Activated naive CD4-positive, alpha-beta T cell treated with anti-CD3 and anti-CD28 coated beads for 36 hours (primary cell): ENCODE measurements around the gene GRAMD1B. TPM values are rescaled to one million over a fixed set of nuclear protein-coding genes. Genes with fewer than 3 reads are reported as not detected.
"Not testable (repeated sequence)": the region's sequence is repeated elsewhere in the genome, so short reads cannot be mapped to it uniquely, and the experiment has no call there.

Experiments
- CTCF ChIA-PET: fragments of 350-600 bp; sonication (Branson Sonifier 250); formaldehyde crosslinking; loops from one replicate; lab custom pipeline; 2021; ENCODE audit warnings: antibody characterized with exemption; lab: Charles Lee
- DNase-seq: peaks from one replicate; pipeline ENCODE4 v3.0.0-alpha.2; 2020
- H3K27ac Mint-ChIP-seq: one replicate; pipeline ENCODE4 v1.8.0; 2021; ENCODE audit warnings: mild to moderate bottlenecking, mixed read lengths
- H3K27me3 Mint-ChIP-seq: one replicate; pipeline ENCODE4 v1.8.0; 2021; ENCODE audit warnings: low read depth, mixed read lengths
- H3K36me3 Mint-ChIP-seq: one replicate; pipeline ENCODE4 v1.8.0; 2021; ENCODE audit warnings: low read depth, mixed read lengths
- H3K4me1 Mint-ChIP-seq: one replicate; pipeline ENCODE4 v1.8.0; 2021; ENCODE audit warnings: low read depth, mixed read lengths
- H3K4me3 Mint-ChIP-seq: one replicate; pipeline ENCODE4 v1.8.0; 2021; ENCODE audit warnings: mild to moderate bottlenecking, moderate library complexity, mixed read lengths
- H3K9me3 Mint-ChIP-seq: one replicate; pipeline ENCODE4 v1.8.0; 2021; ENCODE audit warnings: mixed read lengths
- intact Hi-C: fragments of 100-400 bp; cut with micrococcal nuclease; formaldehyde crosslinking; loops from one replicate; pipeline ENCODE4 v1.15.1; 2023
- total RNA-seq, 2 experiments: library from RNA; stranded (reverse); gene quantifications; one replicate each; pipeline ENCODE4 v1.2.3, GENCODE V29; 2021

The GRAMD1B gene
- total RNA-seq, 2 experiments from 2014 or later = 43.7 to 47.2 TPM

DNA sequence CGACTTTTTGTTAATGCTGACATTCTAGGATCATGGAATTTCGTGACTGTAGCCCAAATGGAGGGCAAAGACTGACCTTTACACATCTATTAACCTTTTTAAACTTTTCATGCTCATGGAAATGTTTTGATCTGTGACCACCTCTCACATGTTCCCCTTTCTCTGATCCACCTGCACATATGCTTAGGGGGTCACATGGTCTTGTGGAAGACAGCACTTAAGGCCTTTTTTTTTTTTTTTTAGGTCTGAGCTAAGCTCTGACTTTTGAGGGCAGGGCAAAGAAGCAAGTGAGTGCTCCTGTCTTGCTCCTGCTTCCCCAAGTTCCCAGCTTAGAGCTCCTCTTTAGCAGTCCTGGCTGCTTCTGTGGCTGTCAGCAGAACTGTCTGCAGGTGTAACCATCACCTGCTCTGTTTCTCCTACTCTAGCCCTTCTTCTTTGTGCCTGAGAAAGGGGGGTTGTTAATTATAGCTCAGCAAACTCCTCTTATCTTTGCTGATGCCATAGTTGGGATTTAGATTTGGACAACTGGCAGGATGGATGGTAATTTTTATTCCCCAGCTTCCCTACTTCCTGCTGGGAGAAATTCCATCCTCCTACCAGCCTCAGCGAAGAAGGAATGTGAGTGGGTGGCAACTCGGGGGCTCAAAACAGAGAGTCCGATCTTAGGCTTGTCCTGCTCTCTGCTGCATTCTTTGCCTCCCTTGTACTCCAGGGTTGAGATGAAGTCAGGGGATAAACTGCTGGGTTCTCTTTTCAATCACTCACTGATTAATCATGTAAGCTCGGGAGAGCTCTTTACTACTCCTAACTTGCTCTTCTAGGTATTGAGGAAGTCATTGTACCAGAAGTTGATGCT is 64.4 kb downstream of the GRAMD1B start:
- H3K27ac Mint-ChIP-seq = no peak overlapping the region
- H3K4me1 Mint-ChIP-seq = no peaks in the 10 kb centered on the region
- H3K36me3 Mint-ChIP-seq = no peaks in the 10 kb centered on the region
- DNase-seq = no peak
- H3K9me3 Mint-ChIP-seq = no peaks in the 10 kb centered on the region
- intact Hi-C loops = no loop called here
- CTCF ChIA-PET = interaction anchor here (1.1 kb wide), 2 partner anchors 14 to 18 kb away, joined by 4 read pairs; no protein-coding TSS in a partner anchor
- no peaks in the 10 kb centered on the region for H3K27me3 Mint-ChIP-seq
- no peak overlapping the region for H3K4me3 Mint-ChIP-seq

DNA sequence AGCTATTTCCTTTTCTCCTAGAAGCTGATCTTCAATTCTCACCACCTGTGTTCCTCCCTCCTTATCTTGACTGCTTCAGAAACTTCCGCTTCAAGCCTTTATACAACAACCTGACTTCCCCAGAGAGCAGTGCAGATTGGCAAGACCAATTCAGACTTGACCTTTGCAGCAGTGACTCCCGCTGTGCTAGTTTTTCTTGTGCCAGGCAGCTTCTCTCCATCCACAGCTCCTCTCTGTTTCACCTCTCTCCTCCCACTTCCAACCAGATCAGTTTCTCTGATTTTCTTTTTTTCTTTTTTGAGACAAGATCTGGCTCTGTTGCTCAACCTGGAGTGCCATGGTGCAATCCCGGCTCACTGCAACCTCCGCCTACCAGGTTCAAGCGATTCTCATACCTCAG is 74.3 kb downstream of the GRAMD1B start:
- intact Hi-C loops = no loop called here
- no peak for DNase-seq
- Mint-ChIP-seq H3K4me3 (no peak overlapping the region), H3K27me3 (no peaks in the 10 kb centered on the region), H3K4me1 (peaks cover 8% of the 10 kb centered on the region), H3K36me3 (no peaks in the 10 kb centered on the region), H3K27ac (peak overlapping the region; percentile 47), H3K9me3 (no peaks in the 10 kb centered on the region)
- CTCF ChIA-PET = interaction anchor here (0.6 to 1.7 kb wide), 4 partner anchors 9 to 398 kb away, joined by 3 to 4 read pairs (median 4); no protein-coding TSS in a partner anchor

DNA sequence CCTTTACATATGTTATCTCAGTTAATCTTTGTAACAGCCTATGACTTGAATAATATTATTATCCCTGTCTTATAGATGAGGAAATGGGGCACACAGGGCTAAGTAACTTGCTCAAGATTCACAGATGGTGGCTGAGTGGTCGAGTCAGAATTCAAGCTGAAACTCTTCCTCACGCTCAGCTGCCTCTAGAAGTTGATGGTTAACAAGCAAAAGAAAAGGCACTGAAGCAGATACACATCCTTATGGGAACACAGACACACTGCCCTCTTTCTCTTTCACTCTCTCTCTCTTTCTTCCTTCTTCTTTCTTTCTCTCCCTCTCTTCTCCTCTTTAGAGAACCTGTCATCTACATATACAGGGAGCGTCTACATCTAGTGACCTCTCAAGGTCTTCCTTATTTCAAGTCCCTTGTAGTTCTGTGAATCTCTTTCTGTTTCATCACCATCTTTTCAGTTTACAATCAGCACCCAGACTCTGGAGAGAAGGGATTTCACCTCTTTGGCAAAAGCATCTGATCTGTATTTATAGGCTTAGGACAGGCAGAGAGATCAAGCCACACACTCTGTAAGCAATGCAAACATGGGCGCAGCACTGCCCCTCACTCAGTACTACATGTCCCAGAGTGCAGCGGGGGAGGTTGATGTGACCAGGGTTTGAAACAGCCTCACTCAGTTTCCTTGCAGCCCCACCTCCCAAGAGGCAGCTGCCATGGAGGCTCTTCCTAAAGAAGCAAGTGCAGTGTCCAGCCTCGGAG is 75.7 kb downstream of the GRAMD1B start:
- H3K27me3 Mint-ChIP-seq = no peaks in the 10 kb centered on the region
- no peak for DNase-seq
- intact Hi-C loops = no loop called here
- CTCF ChIA-PET = no interaction called here
- H3K27ac Mint-ChIP-seq = no peak overlapping the region
- no peaks in the 10 kb centered on the region for H3K9me3 Mint-ChIP-seq
- H3K36me3 Mint-ChIP-seq = no peaks in the 10 kb centered on the region
- peaks cover 9% of the 10 kb centered on the region for H3K4me1 Mint-ChIP-seq
- H3K4me3 Mint-ChIP-seq = no peak overlapping the region

DNA sequence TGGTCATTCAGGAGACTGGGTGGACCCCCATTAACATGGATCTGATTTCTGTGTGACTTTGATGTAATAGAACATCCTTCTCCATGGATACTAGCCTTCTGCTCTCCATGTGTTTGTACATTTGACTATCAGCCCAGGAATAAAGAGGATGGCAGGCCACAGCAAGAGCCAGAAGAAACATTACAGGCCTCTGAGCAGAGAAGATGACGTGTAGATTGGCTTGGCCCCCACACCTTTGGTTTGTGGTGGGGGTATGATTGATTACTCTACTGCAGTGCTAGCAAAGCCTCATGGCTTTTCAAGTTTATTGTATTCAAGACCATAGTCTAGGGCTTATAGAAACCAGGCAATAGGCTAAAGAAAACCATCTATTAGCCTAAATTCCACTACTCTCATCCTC is 77.0 kb downstream of the GRAMD1B start:
- DNase-seq = no peak
- H3K9me3 Mint-ChIP-seq = no peaks in the 10 kb centered on the region
- H3K4me1 Mint-ChIP-seq = peaks cover 14% of the 10 kb centered on the region
- no peaks in the 10 kb centered on the region for H3K27me3 Mint-ChIP-seq
- no peak overlapping the region for H3K4me3 Mint-ChIP-seq
- CTCF ChIA-PET = no interaction called here
- no peaks in the 10 kb centered on the region for H3K36me3 Mint-ChIP-seq
- intact Hi-C loops = no loop called here
- H3K27ac Mint-ChIP-seq = no peak overlapping the region

DNA sequence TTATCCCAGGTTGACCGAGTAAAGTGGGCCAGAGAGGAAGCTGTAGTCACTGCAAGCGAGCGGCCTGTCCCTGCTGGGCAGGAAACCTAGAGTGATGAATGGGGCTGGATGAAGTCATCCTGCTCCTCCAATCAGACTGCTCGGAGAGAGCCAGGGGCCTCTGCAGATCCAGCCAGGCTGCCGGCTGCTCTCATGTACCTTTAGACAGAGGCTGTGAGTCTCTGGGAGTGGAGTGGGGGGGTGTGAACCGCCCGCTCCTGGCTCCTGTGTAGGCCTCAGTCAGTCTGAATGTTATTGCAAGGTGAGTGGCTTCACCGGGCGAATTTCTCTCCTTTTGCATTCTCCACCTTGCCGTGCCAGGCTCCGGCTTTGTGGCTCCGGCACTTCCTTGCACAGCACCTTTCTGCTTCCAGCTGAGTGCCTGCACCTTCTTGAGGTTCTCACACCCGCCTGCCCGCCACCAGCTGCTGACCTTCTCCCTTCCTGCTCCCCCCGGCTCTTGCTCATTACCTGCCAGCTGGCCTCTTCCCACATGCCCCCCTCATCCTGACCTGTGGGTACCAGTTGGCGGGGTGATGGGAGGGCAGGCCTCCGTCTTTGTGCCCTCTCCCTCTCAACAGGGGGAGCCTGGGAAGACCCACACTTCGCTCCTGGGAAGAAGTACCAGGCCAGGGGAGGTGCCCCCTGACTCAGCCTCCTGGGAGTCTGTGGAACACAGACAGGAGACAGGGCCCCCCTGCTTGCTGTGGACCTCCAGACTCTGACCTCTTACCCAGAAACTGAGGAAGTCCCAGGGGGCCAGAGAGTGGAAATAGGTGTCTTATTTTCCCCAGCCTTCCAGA is 79.9 kb downstream of the GRAMD1B start:
- H3K27me3 Mint-ChIP-seq = no peaks in the 10 kb centered on the region
- H3K4me1 Mint-ChIP-seq = peaks cover 11% of the 10 kb centered on the region
- CTCF ChIA-PET = interaction anchor here (0.6 to 1.9 kb wide), 5 partner anchors 9 to 605 kb away, joined by 3 to 10 read pairs (median 6); no protein-coding TSS in a partner anchor
- no peaks in the 10 kb centered on the region for H3K9me3 Mint-ChIP-seq
- intact Hi-C loops = loop anchor here (10.0 kb wide), 1 partner anchor 195 kb away; no protein-coding TSS in a partner anchor
- no peak for DNase-seq
- peaks cover 1% of the 10 kb centered on the region for H3K36me3 Mint-ChIP-seq
- no peak overlapping the region for H3K4me3 Mint-ChIP-seq
- no peak overlapping the region for H3K27ac Mint-ChIP-seq

DNA sequence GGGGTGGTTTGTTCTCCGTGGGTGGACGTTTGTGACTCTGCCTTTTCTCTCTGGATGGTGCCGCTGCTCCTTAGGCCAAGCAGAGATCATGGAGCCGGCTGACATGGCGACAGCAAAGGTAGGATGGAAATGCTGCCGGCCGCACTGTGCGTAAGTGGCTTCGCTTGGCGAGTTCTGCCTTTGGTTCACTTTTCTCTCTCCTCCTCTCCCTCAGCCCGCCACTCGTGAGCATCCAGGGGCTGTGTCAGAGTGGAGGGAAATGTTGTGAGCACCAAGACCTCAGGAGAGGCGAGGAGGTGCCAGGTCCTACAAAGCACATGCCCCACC is 80.5 kb downstream of the GRAMD1B start:
- intact Hi-C loops = loop anchor here (10.0 kb wide), 1 partner anchor 194 kb away; no protein-coding TSS in a partner anchor
- H3K4me3 Mint-ChIP-seq = no peak overlapping the region
- CTCF ChIA-PET = interaction anchor here (0.6 to 1.9 kb wide), 3 partner anchors 10 to 604 kb away, joined by 3 to 10 read pairs (median 8); no protein-coding TSS in a partner anchor
- H3K27me3 Mint-ChIP-seq = no peaks in the 10 kb centered on the region
- DNase-seq = no peak
- H3K4me1 Mint-ChIP-seq = peaks cover 11% of the 10 kb centered on the region
- H3K36me3 Mint-ChIP-seq = peaks cover 2% of the 10 kb centered on the region
- no peaks in the 10 kb centered on the region for H3K9me3 Mint-ChIP-seq
- H3K27ac Mint-ChIP-seq = no peak overlapping the region

DNA sequence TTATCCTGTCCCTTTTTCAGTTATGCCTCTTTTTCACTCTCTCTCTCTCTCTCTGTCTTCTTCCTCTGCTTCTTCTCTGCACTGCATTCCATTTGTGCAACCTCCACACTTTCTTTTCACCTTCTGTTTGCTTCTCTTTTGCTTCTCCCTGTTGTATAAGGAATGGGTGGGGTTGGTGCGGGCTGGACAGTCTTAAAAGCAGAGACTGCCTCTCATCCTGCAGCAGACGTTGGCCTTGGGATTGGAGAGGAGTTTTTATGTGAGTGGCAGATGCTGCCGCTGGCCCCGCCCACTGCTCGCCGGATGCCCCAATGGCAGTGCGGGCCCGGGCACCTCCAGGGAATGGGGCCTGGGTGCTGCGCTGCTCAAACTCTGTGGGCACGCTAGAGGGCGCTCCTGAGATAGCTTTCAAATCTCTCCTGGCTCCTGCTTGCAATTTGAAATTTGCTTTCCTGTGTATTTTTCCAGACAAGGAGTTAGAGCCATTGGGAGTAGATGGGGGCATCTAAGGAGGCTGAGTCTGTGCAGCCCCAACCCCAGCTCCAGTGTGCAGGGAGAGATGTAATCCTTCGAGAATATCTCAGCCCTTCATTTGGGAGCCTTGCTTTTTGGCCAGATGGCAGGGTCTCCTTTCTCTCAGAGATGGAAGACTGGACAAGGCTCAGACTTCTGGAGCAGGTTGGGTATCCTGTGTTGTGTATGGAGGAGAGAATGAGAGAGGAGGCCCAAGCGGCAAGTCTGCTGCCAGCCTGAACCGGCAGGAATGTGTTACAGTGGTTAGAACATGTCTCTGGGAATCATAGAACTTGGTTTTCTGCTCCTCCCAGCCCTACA is 81.2 kb downstream of the GRAMD1B start:
- intact Hi-C loops = loop anchor here (1.0 to 10.0 kb wide), 3 partner anchors 44 to 194 kb away; no protein-coding TSS in a partner anchor
- H3K4me3 Mint-ChIP-seq = no peak overlapping the region
- no peaks in the 10 kb centered on the region for H3K9me3 Mint-ChIP-seq
- peaks cover 2% of the 10 kb centered on the region for H3K36me3 Mint-ChIP-seq
- H3K27me3 Mint-ChIP-seq = no peaks in the 10 kb centered on the region
- no peak overlapping the region for H3K27ac Mint-ChIP-seq
- peaks cover 7% of the 10 kb centered on the region for H3K4me1 Mint-ChIP-seq
- CTCF ChIA-PET = interaction anchor here (0.6 to 2.2 kb wide), 7 partner anchors 10 to 603 kb away, joined by 3 to 10 read pairs (median 4); no protein-coding TSS in a partner anchor
- DNase-seq = peak; percentile 82

DNA sequence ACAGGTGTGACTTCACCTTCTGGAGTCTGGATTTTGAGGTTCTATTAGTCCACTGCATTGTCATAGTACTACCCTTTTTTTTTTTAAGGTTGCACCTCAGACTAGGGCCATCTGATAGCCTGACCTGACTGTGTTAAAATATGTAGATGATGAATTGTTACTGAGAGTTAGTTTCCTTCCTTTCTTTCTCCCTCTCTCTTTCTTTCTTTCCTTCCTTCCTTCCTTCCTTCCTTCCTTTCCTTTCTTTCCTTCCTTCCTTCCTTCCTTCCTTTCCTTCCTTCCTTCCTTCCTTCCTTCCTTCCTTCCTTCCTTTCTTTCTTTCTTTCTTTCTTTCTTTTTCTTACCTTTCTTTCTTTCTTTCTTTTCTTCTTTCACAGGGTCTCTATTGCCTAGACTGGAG is 83.2 kb downstream of the GRAMD1B start:
- H3K36me3 Mint-ChIP-seq, DNase-seq, H3K4me1 Mint-ChIP-seq, H3K27ac Mint-ChIP-seq, H3K4me3 Mint-ChIP-seq, H3K9me3 Mint-ChIP-seq, H3K27me3 Mint-ChIP-seq: not testable (repeated sequence)
- intact Hi-C loops = loop anchor here (10.0 kb wide), 1 partner anchor 191 kb away; no protein-coding TSS in a partner anchor
- CTCF ChIA-PET = interaction anchor here (0.6 to 2.2 kb wide), 3 partner anchors 10 to 160 kb away, joined by 4 to 6 read pairs (median 5); no protein-coding TSS in a partner anchor

DNA sequence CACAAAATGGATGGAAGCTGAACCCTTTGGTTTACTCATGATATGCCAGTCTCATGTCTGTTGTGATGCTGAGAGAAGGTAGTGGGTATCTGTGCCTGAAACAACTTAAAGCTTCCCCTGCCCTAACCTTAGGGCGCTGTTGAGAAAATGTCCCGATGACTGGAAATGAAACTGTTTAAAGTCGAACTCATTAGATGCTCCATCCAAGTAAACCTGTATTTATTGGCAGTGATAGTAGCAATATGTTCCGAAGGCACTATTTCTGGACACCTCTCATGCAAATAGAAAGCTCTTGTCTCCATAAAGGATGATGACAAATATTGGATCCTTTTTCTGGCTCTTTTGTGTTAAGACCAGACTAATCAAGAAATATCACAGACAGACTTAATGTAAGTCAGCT is 86.2 kb downstream of the GRAMD1B start:
- Mint-ChIP-seq H3K4me1 (peaks cover 1% of the 10 kb centered on the region), H3K9me3 (no peaks in the 10 kb centered on the region), H3K27ac (no peak overlapping the region), H3K36me3 (peaks cover 8% of the 10 kb centered on the region), H3K4me3 (no peak overlapping the region), H3K27me3 (no peaks in the 10 kb centered on the region)
- no peak for DNase-seq
- CTCF ChIA-PET = interaction anchor here (1.2 kb wide), 1 partner anchor 37 kb away, joined by 3 read pairs; no protein-coding TSS in a partner anchor
- intact Hi-C loops = loop anchor here (10.0 kb wide), 1 partner anchor 189 kb away; no protein-coding TSS in a partner anchor

DNA sequence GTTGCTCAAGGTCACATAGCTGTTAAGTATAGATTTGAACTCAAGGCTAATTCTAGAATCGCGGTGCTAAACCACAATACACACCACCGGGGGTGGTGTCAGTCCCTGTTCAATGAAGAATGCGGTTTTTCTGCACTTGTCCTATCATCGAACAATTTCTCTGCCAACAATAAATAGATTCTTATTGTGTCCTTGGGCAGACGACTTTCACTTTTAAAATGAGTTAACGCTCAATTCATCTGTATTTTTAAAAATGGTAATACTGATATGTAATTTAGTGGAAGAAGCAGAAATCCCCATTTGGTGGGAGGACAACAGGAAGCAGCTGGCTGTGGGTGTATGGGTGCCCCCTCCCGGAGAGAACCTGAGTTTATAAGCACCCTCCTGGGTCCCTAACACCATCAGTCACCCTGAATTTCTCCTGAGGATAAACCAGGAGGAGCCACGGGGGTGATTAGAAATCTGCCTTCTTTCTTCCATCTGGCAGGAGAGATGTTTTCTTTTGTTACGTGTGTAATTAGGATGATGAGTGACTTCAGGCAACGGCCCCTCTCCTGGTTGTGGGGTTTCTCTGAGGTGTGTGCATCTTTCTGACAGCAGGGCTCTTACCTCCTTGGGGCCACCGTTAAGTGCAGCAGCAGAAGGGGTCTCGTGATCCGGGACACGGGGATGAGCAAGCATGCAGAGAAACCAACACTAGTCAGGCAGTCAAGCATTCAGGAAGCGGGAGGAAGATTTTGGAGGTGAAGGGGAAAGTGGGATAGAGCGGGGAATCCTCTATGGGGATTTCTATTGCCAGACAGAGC is 87.7 kb downstream of the GRAMD1B start:
- H3K27me3 Mint-ChIP-seq = no peaks in the 10 kb centered on the region
- H3K4me3 Mint-ChIP-seq = no peak overlapping the region
- intact Hi-C loops = loop anchor here (10.0 kb wide), 1 partner anchor 187 kb away; no protein-coding TSS in a partner anchor
- H3K36me3 Mint-ChIP-seq = peaks cover 8% of the 10 kb centered on the region
- no peak overlapping the region for H3K27ac Mint-ChIP-seq
- H3K4me1 Mint-ChIP-seq = peaks cover 1% of the 10 kb centered on the region
- CTCF ChIA-PET = interaction anchor here (0.5 kb wide), 1 partner anchor 63 kb away, joined by 4 read pairs; no protein-coding TSS in a partner anchor
- no peaks in the 10 kb centered on the region for H3K9me3 Mint-ChIP-seq
- DNase-seq = no peak
